ENCODE data around the gene TARS3.

Gene TARS3

DNA sequence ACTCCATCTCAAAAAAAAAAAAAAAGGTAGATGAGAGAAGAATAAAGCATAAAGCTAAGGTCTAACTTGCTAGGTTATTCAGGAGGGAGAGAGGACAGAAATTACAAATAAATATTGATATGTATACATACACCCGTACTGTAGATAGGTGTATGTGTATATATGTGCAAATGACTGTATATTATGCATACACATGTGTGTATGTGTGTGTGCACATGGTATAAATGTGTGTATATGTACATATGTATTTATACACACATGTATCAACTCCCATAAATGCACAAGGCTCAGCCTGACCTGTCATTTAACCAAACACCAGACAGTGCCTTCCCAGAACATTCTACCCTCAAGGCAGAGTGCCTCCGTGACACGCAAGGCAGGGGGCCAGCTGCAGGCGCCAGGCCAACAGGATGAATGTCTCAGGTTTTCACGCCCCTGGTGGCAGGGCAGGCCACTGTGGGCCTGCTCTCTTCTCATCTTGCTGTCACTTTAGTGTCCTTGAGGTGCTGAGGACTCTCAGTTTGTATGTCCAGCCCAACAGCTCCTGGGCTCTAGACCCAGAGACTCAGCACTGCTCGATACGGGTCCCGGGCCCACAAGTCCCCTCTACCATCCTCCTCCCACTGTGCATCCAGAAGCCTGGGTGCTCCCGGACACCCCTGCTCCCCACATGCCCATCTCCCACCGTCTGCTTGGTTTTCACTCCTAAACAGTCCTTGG is 112.5 kb downstream of the TARS3 start:
- Histone ChIP-seq H3K27ac (replicated peaks) (no peak overlapping the region), H3K27me3 (ENCODE audit: insufficient read depth, poor library complexity, severe bottlenecking) (no peaks in the 10 kb centered on the region), H3K4me3 (replicated peaks; ENCODE audit: insufficient read depth, low read length) (no peak overlapping the region)
- TF ChIP-seq, protein P1, sequence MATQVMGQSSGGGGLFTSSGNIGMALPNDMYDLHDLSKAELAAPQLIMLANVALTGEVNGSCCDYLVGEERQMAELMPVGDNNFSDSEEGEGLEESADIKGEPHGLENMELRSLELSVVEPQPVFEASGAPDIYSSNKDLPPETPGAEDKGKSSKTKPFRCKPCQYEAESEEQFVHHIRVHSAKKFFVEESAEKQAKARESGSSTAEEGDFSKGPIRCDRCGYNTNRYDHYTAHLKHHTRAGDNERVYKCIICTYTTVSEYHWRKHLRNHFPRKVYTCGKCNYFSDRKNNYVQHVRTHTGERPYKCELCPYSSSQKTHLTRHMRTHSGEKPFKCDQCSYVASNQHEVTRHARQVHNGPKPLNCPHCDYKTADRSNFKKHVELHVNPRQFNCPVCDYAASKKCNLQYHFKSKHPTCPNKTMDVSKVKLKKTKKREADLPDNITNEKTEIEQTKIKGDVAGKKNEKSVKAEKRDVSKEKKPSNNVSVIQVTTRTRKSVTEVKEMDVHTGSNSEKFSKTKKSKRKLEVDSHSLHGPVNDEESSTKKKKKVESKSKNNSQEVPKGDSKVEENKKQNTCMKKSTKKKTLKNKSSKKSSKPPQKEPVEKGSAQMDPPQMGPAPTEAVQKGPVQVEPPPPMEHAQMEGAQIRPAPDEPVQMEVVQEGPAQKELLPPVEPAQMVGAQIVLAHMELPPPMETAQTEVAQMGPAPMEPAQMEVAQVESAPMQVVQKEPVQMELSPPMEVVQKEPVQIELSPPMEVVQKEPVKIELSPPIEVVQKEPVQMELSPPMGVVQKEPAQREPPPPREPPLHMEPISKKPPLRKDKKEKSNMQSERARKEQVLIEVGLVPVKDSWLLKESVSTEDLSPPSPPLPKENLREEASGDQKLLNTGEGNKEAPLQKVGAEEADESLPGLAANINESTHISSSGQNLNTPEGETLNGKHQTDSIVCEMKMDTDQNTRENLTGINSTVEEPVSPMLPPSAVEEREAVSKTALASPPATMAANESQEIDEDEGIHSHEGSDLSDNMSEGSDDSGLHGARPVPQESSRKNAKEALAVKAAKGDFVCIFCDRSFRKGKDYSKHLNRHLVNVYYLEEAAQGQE (IDR thresholded peaks at IDR 0.05; ENCODE audit: insufficient replicate concordance, low read depth) = no peak
- TF ChIP-seq GABPA (IDR thresholded peaks at IDR 0.05; ENCODE audit: low read depth) (no peak), POLR2AphosphoS5 (IDR thresholded peaks at IDR 0.05; ENCODE audit: low read depth) (no peak), SPI1 (IDR thresholded peaks at IDR 0.05; ENCODE audit: borderline replicate concordance, low read depth) (no peak)
- TF ChIP-seq, protein P2, sequence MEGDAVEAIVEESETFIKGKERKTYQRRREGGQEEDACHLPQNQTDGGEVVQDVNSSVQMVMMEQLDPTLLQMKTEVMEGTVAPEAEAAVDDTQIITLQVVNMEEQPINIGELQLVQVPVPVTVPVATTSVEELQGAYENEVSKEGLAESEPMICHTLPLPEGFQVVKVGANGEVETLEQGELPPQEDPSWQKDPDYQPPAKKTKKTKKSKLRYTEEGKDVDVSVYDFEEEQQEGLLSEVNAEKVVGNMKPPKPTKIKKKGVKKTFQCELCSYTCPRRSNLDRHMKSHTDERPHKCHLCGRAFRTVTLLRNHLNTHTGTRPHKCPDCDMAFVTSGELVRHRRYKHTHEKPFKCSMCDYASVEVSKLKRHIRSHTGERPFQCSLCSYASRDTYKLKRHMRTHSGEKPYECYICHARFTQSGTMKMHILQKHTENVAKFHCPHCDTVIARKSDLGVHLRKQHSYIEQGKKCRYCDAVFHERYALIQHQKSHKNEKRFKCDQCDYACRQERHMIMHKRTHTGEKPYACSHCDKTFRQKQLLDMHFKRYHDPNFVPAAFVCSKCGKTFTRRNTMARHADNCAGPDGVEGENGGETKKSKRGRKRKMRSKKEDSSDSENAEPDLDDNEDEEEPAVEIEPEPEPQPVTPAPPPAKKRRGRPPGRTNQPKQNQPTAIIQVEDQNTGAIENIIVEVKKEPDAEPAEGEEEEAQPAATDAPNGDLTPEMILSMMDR (IDR thresholded peaks at IDR 0.05; ENCODE audit: insufficient read depth, low read length) = no peak
- no peak for DNase-seq (ENCODE audit: low read depth in 1 of 2, low spot score in 1 of 2)

DNA sequence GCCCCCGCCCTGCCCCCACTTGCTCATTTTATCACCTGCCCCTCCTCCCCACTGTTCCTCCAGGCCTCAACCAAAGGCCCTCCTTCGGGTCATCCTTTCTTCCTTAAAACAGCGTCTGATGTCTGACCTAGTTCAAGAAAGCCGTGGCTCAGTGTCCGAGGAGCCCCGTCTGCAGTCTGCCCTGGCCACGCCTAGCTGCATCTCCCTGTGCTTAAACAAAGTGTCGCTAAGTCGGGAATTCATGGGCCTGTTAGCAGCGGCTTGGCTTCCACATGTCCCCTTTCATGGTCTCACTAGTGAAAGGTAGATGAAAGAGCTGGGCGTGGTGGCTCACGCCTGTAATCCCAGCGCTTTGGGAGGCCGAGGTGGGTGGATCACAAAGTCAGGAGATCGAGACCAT is 113.3 kb downstream of the TARS3 start:
- no peak for TF ChIP-seq GABPA (IDR thresholded peaks at IDR 0.05; ENCODE audit: low read depth)
- TF ChIP-seq, protein P1 (IDR thresholded peaks at IDR 0.05; ENCODE audit: insufficient replicate concordance, low read depth) = no peak
- TF ChIP-seq POLR2AphosphoS5 (IDR thresholded peaks at IDR 0.05; ENCODE audit: low read depth) = no peak
- TF ChIP-seq, protein P2 (IDR thresholded peaks at IDR 0.05; ENCODE audit: insufficient read depth, low read length) = no peak
- no peak for TF ChIP-seq SPI1 (IDR thresholded peaks at IDR 0.05; ENCODE audit: borderline replicate concordance, low read depth)
- no peak overlapping the region for H3K27ac ChIP-seq (replicated peaks)
- H3K4me3 ChIP-seq (replicated peaks; ENCODE audit: insufficient read depth, low read length) = no peak overlapping the region
- H3K27me3 ChIP-seq (ENCODE audit: insufficient read depth, poor library complexity, severe bottlenecking) = no peaks in the 10 kb centered on the region
- no peak for DNase-seq (ENCODE audit: low read depth in 1 of 2, low spot score in 1 of 2)

DNA sequence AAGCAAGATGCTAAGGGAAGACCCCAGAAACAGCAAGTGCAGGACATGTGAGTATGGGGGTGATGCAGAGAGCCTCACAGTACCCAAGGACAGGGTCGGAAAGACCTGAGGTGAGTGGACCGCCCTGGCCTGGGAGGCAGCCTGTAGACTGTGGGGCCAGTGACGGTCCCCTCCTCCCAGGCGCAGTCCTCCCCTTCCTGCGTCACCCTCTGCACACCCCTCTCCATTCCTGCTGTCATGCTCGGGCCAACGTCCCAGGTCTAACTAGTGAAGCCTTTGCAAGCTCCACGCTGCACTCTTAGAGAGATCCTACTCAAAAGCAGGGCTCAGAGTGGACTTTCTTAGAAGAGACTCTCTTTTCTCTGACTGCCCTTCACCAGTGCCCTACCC is 113.7 kb downstream of the TARS3 start:
- no peak for DNase-seq (ENCODE audit: low read depth in 1 of 2, low spot score in 1 of 2)
- no peaks in the 10 kb centered on the region for H3K27me3 ChIP-seq (ENCODE audit: insufficient read depth, poor library complexity, severe bottlenecking)
- no peak overlapping the region for H3K27ac ChIP-seq (replicated peaks)
- no peak for TF ChIP-seq GABPA (IDR thresholded peaks at IDR 0.05; ENCODE audit: low read depth)
- TF ChIP-seq, protein P2 (IDR thresholded peaks at IDR 0.05; ENCODE audit: insufficient read depth, low read length) = no peak
- no peak for TF ChIP-seq SPI1 (IDR thresholded peaks at IDR 0.05; ENCODE audit: borderline replicate concordance, low read depth)
- TF ChIP-seq, protein P1 (IDR thresholded peaks at IDR 0.05; ENCODE audit: insufficient replicate concordance, low read depth) = no peak
- no peak for TF ChIP-seq POLR2AphosphoS5 (IDR thresholded peaks at IDR 0.05; ENCODE audit: low read depth)
- H3K4me3 ChIP-seq (replicated peaks; ENCODE audit: insufficient read depth, low read length) = no peak overlapping the region

Measured in HL-60 (cell line).